Middle frontal gyrus (tissue), 1 donor: ENCODE results near the gene ATF6B.
A peak's percentile ranks its signal among the peaks of the same experiment; 100 is the strongest.
"Not testable (repeated sequence)": the region's sequence is repeated elsewhere in the genome, so short reads cannot be mapped to it uniquely, and the experiment has no call there.

Source experiments
- DNase-seq: peaks from one replicate; pipeline ENCODE4 v3.0.0-alpha.2; 2015; ENCODE audit warnings: low spot score; ENCODE audit errors: extremely low spot score

Gene ATF6B

GRCh38 chr6:32082935-32083334, 45.1 kb downstream of the ATF6B start:
- no peak for DNase-seq

GRCh38 chr6:32082478-32082877, 45.6 kb downstream of the ATF6B start:
- DNase-seq: no peak

DNA sequence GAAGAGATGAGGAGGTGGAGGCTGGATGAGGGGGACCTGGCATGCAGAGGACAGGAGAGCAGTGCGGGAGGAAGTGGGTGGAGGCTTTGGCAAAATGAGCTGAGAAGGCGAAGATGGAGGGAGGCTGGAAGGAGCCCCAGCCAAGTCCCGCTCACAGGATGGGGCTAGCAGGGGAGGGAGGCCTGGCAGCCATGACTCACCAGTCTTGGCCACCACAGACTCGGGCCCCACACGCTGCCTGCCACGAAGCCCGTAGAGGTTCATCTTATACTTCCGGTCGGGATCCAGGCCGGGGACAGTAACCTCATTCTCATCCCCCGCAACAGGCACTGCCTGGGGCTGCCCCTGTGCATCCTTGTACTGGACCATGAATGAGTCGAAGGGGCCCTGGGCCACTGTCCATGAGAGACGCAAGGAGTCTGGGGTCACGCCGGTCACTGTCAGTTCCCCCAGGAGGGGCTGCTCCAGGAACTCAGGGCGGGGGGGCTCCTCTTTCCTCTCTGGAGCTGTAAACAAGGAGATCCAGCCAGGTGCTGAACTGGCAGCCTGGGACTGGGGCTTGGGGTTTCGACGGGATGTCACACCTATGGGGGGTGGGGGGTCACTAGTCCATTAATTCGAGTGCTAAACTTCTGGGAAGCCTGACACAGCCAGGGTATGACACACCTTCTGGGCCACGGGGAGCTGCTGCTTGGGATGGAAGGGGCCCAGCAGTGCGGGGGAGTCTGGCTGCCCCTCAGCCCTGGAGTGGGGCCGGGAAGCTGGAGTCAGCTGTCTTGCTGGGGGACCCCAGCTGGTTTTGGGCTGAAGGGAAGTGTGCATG, 46.7 kb downstream of the ATF6B start:
- peak; percentile 7 for DNase-seq

- DNase-seq: no peak
Measured at GRCh38 chr6:32079566-32080290, 48.3 kb downstream of the ATF6B start.

- DNase-seq: no peak
Measured at GRCh38 chr6:32076321-32076809, 51.7 kb downstream of the ATF6B start.

- no peak for DNase-seq
Measured at GRCh38 chr6:32075781-32076180, 52.3 kb downstream of the ATF6B start.

- no peak for DNase-seq
Measured at GRCh38 chr6:32074996-32075532, 53.0 kb downstream of the ATF6B start.

DNA sequence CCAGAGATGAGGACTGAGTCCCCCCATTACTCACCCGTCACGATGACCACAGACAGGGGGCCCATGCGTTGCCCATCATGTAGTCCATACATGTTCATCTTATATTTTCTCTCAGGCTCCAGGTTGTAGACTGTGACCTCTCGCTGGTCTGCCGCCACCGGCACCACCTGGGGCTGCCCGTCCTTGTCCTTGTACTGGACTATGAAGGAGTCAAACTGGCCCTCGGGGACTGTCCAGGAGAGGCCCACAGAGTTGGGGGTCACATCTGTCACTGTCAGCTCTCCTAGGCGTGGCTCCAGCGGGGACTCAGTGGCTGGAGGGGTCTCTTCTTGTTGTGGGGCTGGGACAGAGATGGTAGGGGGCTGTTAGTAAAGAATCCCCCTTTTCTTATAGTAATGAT, 54.4 kb downstream of the ATF6B start:
- DNase-seq: no peak

GRCh38 chr6:32073101-32073500, 54.9 kb downstream of the ATF6B start:
- DNase-seq: no peak

- no peak for DNase-seq
Measured at GRCh38 chr6:32070814-32071543, 57.1 kb downstream of the ATF6B start.

DNA sequence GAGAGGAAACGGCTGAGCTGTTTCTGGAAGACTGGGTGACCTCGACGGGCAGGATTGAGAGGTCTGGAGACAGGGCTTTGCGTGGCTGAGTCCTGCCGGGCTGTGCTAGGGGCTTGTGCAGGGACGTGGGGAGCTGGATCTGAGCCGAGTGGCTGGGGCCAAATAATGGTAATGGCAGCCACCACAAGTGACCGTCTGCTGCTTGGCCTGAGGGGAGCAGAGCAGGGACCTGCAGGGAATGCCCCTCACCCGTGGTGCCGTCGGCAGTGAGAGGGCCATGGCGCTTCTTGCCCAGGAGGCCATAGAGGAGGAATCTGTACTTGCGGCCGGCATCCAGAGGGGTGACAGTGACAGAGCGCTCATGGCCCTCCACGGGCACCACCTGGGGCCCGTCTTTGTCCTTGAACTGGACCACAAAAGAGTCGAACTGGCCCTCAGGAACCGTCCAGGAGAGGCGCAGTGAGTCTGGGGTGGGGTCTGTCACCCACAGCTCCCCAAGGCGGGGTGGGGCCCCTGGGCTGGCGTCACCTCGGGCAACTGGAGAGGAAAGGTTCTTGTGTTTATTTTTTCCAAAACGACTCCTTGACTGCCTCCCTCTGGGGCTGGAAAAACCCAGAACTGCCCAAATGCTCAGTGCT, 58.0 kb downstream of the ATF6B start:
- no peak for DNase-seq

- DNase-seq: no peak
Measured at GRCh38 chr6:32069460-32069859, 58.6 kb downstream of the ATF6B start.

DNA sequence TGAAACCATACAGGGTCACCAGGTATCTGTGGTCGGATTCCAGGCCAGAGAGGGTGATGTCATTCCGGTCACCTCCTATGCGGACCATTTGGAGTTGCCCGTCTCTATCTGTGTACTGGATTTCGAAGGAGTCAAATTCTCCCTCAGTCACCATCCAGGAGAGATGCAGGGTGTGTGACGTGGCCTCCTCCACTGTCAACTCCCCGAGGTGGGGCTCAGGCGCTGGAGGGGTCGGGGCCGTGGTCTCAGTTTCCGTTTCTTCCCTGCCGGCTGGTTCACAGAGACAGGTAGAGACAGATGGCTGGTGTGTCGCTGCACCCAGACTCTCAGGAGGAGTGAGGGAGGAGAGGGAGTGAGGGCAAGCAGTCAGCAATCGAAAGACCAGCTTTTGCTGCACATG, 59.2 kb downstream of the ATF6B start:
- no peak for DNase-seq

GRCh38 chr6:32068315-32068714, 59.7 kb downstream of the ATF6B start:
- DNase-seq: not testable (repeated sequence)

GRCh38 chr6:32067521-32067920, 60.5 kb downstream of the ATF6B start:
- not testable (repeated sequence) for DNase-seq
